Stimulated activated CD4-positive, alpha-beta T cell treated with anti-CD3 and anti-CD28 coated beads, Interleukin-2, amount 100 ng/mL, for 48 hours (primary cell): ENCODE measurements around the gene CMTM3.
"Not testable (repeated sequence)": the region's sequence is repeated elsewhere in the genome, so short reads cannot be mapped to it uniquely, and the experiment has no call there.

Experiments
- DNase-seq, 2 donors: peaks; one replicate each; pipeline ENCODE4 v3.0.0-alpha.2; 2020

CMTM3 gene

DNA sequence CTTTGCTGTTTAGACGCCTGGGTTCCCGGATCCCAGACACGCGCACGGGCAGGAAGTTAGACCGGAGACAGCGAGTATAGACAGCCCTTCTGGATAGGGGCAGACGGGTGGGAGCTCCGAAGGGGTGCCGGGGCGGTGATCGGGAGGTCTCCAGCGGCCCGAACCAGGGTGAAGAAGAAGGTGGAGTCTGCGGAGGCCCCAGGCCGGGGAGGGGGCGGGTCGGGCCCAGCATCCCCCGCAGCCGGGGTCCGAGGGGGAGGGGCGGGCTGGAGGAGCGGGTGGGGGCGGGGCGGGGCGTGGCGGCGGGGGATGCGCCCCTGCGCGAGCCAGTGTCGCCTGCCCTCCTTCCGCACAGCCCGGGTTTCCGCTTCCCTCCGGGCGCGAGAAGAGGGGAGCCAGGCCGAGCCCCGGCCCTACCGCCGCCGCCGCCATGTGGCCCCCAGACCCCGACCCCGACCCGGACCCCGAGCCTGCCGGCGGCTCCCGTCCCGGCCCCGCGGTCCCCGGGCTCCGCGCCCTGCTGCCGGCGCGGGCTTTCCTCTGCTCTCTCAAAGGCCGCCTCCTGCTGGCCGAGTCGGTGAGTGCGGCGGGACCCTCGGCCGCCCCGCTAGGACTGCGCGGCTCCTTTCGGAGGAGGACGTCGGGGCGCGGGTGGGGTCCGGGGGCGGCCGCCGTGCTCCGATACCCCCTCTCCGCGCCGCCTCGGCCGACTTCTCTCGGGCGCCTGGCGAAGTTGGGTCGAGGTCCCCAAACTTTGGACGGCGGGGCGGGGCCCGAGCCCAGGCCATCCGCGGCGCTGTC lies at the start of gene CMTM3:
CMTM3 (plus strand) TSS at position 329 of the 801 bp plus-strand sequence; CDS start at position 431, 102 bp downstream.
- DNase-seq, result peak; percentile 70 to 76

DNA sequence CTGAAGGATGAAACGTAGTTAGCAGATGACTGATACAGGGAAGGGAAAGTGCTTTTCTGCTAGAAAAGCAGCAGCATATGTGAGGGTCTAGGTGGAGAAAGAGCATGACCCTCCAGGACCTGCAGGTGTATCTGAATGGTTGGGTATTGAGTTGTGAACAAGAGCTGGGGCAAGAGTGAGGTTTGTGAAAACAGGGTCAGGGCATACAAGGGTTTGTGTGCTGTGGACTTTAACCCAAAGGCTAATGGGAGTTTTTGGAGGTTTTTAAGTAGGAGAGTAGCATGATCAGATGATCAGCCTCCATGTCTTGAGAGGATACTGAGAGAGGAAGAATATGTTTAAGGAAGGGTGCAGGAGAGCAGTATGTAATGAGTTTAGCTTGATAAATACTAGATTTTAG lies 44.4 kb upstream of the CMTM3 start:
- DNase-seq, result no peak

- DNase-seq, result no peak
These were observed 43.0 kb upstream of the CMTM3 start for GRCh38 chr16:66561381-66562080.

GRCh38 chr16:66562409-66562808 lies 42.1 kb upstream of the CMTM3 start:
- DNase-seq, result no peak

DNA sequence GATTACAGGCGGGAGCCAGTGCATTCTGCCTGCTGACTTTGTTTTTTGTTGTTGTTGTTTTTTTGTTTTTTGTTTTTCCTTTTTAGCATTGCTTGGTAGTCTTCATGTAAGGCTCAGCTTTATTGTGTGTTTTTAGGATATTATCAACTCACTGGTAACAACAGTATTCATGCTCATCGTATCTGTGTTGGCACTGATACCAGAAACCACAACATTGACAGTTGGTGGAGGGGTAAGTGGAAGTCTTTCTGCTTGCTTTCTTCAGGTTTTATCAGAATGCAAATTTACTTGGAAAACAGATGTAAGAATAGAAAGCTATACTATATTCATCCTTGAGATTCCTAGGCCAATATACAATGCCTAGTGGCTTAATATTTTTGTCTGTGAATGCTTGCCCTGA lies 41.5 kb upstream of the CMTM3 start:
- DNase-seq, result no peak

GRCh38 chr16:66563574-66564334 lies 40.8 kb upstream of the CMTM3 start:
- no peak for DNase-seq

DNA sequence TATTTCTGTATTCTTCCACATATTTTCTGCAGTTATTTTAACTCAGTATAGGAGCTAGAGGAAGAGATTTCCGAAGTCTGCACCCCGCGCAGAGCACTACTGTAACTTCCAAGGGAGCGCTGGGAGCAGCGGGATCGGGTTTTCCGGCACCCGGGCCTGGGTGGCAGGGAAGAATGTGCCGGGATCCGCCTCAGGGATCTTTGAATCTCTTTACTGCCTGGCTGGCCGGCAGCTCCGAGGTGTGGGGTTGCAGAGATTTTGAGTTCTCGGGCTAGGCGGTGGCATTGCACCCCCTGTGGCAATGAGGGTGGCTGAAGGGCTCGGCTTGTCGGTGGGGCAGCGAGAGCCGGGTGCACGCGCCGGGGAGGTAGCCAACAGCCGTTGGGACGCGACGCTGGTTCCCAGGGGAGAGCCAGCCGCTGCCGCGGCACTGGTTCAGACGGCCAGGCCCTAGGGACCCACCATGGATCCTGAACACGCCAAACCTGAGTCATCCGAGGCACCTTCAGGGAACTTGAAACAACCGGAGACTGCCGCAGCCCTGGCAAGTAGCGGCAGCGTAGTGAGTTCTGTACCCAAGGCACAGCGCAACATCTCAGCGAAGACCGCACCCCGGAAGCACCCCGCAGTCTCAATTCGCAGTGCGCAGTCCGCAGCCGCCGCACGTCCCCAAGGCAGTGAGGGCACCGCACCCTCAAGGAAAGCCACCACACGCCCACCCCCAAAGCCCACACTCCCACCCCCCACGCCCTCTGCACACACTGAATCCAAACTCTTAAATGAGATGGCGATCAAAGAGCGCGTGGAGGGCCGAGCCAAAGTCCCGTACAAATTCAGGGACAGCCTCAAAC lies 38.2 kb upstream of the CMTM3 start, which contains the start of gene CMTM1:
CMTM1 (plus strand) TSS at position 389 of the 851 bp plus-strand sequence; CDS start at position 464, 75 bp downstream.
- no peak for DNase-seq

- not testable (repeated sequence) for DNase-seq
These were observed 37.2 kb upstream of the CMTM3 start for GRCh38 chr16:66567270-66567669.

DNA sequence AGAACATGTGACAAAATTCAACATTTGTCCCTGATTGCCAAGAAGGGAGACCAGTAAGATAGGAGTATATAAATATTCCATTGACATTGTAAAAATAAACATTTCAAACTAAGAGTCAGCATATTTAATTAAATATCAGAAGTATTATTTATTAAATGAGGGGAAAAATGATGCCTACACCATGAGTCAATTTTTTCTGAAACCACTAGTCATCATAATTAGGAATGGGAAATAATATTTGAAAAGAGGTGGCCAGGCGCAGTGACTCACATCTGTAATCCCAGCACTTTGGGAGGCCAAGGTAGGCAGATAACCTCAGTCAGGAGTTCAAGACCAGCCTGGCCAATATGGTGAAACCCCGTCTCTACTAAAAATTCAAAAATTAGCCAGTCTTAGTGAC lies 36.1 kb upstream of the CMTM3 start:
- DNase-seq, result no peak

- no peak for DNase-seq
These were observed 35.4 kb upstream of the CMTM3 start for GRCh38 chr16:66569131-66569530.

DNA sequence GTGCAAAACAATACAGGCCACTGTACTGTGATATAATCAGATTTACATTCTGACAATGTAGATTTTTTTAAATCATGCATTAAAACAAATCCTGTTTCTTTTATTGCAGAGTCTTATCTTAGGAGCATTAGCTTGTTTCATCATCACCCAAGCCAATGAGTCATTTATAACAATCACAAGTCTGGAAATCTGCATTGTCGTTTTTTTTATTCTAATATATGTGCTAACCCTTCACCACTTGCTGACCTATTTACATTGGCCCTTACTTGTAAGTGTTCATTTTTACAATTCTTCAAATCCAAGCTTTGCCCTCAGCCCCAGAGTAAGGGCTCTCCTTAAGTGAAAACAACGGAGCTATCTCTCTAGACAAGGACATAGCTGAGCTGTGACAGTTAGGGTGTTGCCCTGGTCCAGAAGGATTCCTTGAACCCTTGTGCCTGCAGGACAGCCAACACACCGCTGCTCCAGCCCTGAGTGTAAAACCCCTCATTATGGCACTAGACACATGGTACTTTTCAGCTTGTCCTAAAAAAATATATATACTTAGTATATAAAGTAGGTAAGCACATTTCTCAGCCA lies 34.6 kb upstream of the CMTM3 start:
- DNase-seq, result no peak

- DNase-seq, result no peak
These were observed 32.1 kb upstream of the CMTM3 start for GRCh38 chr16:66572356-66572755.

DNA sequence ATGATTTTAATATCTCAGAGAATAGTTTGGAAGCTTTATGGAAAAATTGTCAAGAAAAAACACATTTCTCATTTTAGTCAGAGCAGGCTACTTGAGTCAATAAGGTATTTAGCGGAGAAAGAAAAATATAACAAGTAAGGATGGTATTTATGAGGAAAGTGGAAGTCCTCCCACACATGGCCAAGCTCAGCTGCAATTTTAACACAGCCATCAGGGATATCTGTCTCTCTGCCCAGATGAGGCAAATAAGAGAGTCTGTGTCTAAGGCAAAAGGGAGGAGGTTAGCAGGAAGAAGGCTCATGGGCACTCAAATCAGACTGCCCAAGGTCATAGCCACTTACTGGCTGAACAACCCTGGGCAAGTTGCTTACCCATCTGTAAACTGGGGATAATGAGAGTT lies 30.4 kb upstream of the CMTM3 start:
- no peak for DNase-seq

- DNase-seq, result no peak
These were observed 30.0 kb upstream of the CMTM3 start for GRCh38 chr16:66574531-66574930.

GRCh38 chr16:66575060-66575459 lies 29.4 kb upstream of the CMTM3 start:
- no peak for DNase-seq

- DNase-seq, result no peak
These were observed 28.2 kb upstream of the CMTM3 start for GRCh38 chr16:66576296-66576695.

- DNase-seq, result no peak
These were observed 25.6 kb upstream of the CMTM3 start, which contains the start of gene CMTM2 for GRCh38 chr16:66578651-66579531. TSS of gene CMTM2 (plus strand) at chr16:66579463. CDS start at chr16:66579608, 145 bp downstream.

GRCh38 chr16:66580605-66581209 lies 23.8 kb upstream of the CMTM3 start:
- DNase-seq, result no peak

DNA sequence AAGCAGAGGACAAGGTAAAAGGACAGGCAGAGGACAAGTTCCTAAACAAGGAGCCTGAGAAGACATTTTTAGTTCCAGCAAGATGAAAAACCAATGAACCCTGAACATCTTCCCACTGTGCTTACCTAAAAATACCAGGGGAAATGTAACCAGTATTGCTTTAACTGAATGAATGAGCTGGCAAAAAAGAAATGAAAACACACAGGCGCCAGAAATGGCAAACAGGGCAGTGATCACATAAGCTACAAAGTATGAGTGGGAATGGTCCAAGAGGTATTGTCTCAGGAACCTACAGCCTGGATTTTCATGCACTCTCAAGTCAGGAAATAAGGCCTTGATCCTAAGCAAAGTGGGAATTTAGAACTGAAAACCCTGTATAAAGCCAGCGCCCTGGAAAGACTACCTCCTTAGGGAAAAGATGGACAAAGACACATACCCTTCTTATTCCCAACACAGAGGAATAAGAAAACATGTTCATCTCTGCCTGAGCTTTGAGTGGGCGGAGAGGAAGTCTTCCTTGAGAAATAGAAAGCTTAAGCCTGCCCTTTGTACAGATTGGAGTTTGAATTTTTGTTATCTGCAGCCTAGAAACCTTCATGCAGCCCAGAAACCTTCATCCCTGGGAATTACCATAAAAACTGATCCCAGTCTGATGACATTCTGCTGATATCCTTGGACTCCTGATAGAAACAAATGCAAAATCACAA lies 23.1 kb upstream of the CMTM3 start:
- DNase-seq, result no peak
